HCEC 1CT (cell line): ENCODE data around the gene USP32.

Experiments used
- DNase-seq: peaks from one replicate; pipeline ENCODE4 v3.0.0-alpha.2; 2017

Gene USP32

GRCh38 chr17:60167065-60167741, 224.7 kb downstream of the USP32 start:
- no peak for DNase-seq

DNA sequence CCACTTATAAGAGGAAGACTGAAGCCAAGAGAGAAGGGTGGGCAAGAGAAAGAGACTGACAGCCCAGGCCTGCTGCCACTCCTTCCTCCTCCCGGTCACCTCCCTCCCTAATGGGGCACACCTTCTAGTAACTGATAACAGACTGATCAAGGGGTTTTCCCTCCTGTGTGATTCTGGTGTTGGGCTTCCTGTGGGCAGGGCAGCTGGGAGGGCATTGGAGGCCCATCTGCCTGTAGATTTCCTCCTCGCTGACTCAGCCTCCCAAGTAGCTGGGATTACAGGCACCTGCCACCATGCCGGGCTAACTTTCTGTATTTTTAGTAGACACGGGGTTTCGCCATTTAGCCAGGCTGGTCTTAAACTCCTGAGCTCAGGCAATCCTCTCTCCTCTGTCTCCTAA, 226.0 kb downstream of the USP32 start:
- no peak for DNase-seq

GRCh38 chr17:60165223-60165622, 226.7 kb downstream of the USP32 start:
- DNase-seq = no peak

DNA sequence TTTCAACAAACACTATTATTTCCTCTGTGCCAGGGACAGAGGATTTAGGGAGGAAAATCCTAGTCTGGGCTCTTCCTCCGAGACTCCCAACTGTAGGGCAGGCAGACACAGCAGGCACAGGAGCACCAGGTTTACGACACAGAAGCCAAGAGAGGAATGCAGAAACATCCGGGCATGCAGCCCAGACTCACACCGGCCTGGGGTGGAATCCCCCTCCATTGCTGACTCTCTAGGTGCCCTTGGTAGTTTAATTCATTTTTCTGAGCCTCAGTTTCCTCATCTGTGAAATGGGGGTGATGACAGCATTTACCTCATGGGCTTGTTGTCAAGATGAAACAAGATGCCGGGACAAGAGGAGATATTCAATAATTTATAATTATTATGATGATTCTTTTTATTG, 227.2 kb downstream of the USP32 start:
- no peak for DNase-seq

GRCh38 chr17:60164164-60164563, 227.8 kb downstream of the USP32 start:
- no peak for DNase-seq

DNA sequence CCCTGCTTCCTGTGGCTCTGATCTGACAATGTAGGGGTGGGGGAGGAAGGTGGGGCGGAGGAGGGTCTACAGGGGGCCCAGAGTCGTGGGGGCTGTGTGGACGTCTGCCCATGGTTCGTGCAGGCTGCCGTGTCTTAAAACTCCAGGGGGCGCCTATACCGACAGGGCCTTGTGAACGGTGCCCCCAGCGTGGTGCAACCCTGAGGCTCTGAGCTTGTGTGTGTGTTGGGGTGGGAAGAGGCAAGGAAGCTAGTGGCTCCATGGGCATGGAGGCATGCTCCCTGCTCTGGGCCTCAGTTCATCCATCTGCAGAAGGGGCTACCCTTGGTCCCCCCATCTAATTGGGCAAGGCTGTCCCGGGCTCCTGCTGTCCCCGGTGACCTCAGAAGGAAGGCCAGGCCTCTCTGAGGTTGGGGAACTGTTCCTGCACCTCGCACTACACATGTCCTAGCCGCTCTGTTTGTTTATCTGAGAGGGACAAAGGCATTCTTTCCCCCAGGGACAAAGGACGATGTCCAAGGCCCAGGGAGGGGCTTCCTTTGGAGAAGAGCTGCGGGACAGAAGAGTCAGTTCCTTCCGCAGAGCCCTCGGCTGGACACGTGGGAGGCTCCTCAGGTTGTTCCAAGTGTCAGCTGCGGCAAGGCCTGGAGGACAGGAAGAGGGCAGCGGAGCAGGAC, 228.7 kb downstream of the USP32 start:
- no peak for DNase-seq

GRCh38 chr17:60161598-60162330, 230.2 kb downstream of the USP32 start:
- DNase-seq = no peak

- no peak for DNase-seq
These were observed 231.0 kb downstream of the USP32 start for GRCh38 chr17:60160829-60161501.

GRCh38 chr17:60159479-60159866, 232.5 kb downstream of the USP32 start:
- DNase-seq = no peak

GRCh38 chr17:60158751-60159478, 233.0 kb downstream of the USP32 start:
- no peak for DNase-seq

- no peak for DNase-seq
These were observed 234.4 kb downstream of the USP32 start for GRCh38 chr17:60157487-60158040.

GRCh38 chr17:60156746-60157145, 235.2 kb downstream of the USP32 start:
- DNase-seq = no peak

DNA sequence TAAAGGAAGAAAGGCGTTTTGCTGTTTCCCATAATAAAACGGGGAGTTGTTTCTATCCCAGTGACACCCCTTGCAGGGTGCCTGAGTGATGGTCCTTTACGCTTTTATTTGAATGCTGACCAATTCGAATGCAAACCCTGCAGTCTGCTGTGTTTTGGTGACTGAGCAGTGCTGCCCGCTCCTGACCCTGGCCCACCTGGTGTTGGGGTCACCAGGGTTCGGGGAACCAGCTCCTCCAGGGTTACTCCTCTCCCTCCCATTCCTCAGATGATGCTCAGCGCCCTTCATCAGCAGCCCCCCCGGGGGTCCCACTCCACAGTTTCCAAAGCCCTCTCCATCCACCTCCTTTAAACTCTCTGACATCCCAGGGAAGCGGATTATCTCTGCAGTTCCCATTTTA, 236.1 kb downstream of the USP32 start:
- DNase-seq = no peak

- no peak for DNase-seq
These were observed 236.5 kb downstream of the USP32 start for GRCh38 chr17:60155427-60155814.

GRCh38 chr17:60154616-60155426, 237.1 kb downstream of the USP32 start:
- peak; percentile 29 for DNase-seq

DNA sequence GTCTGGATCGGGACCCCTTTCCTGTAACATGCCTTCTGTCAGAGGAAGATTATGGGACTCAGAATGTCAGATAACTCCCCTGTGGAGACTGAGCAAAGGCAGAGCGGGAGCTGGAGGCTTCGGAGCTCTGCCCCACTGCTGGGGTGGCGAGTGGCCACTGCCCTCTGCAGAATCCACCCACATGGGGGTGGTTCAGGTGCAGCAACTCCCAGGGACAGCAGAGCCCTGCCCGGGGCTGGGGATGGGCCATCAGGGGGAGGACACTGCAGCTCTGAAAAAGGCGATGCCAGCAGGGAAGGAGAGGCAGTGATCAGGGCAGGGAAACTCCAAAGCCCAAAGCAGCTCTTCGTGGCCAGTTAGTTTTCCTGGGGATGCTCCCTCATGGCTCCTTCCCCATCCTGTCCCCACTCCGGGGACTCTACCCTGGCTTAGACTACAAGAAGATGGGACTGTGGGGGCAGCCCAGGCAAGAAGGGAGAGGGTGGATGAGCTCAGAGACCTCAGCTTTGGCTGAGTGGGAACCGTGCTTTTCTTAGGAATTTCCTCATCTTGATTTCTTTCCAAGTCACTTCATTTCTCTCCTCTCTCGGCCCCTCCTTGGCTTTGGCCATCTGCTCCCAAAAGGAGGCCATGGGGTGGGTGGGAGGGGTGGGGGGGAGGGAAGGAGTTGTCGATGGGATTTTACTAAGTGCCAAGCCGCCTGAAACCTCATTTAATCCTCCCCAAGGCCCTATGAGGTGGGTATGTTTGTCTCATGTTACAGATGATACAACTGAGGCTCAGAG, 238.1 kb downstream of the USP32 start:
- DNase-seq = no peak

GRCh38 chr17:60151355-60151754, 240.6 kb downstream of the USP32 start:
- no peak for DNase-seq

DNA sequence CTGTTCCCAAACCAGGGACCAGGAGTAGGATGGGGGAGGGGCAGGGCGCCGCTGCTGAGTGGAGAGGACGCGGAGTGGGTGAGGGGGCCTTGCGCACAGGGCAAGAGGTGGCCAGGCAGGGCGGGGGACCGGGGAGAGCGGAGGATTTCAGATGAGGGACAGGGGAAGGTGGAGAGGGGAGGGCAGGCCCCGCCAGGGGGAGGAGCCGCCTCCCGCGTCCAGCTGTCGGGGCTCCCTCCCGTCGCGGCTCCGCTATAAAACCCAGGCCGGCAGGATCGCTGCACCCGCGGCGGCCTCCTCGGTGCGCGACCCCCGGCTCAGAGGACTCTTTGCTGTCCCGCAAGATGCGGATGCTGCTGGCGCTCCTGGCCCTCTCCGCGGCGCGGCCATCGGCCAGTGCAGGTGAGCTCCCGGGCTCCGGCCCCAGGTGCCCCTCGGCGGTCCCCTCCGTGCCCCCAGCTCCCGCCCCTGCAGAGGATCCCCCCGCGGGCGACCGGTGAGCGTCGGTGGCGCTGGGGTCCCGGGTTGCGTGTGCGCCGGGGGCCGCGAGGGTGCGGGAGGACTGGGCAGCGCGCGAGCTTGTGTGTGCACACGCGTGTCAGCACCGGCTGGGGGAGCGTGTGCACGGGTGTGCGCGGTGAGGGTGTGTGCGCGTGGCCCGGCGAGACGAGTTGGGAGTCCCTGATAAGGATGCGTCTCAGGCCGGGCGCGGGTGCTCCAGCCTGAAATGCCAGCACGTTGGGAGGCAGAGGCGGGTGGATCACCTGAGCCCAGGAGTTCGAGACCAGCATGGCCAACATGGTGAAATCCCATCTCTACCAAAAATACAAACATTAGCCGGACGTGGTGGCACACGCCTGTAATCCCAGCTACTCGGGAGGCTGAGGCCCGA, 242.0 kb downstream of the USP32 start, which contains the start of gene CA4:
CA4 (plus strand) TSS at position 283 of the 892 bp plus-strand sequence; CDS start at position 345, 62 bp downstream.
- DNase-seq = no peak

DNA sequence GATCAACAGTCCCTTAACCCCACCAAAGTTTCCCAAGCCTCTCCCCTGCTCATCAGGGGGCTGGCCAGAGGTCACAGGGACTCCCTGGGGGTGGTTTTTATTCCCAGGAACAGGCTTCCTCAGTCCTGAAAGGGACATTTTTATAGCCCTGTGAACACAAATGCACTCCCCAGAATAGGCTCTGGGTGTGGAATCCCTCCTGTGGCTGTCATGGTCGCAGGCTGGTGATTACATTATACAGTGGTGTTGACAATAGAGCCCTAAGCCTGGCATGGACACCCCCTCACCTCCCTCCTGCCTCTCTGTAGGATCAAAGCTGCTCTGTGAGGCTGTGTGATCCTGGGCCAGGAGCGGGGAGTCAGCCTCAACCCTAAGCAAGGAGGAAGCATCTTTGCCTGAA, 243.6 kb downstream of the USP32 start:
- DNase-seq = no peak
